Measurements from ENCODE around the gene AUH.

DNA sequence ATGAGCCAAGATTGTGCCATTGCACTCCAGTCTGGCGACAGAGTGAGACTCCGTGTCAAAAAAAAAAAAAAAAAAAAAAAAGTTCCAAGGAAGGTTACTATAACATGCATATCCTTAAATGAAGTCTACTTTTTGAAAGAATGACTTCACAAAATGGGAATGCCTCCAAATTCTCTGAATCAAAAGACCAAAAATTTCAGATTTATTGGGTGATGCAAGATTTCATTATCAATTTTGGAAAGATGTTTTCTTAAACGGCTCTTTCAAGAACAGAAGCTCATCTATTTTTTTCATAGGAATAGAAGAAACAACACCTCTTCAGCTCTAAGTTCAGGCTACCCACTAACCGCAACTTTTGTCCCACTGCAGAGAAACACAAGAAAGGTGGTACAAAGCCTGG, 69.9 kb downstream of the AUH start:
- TF ChIP-seq, protein P1, sequence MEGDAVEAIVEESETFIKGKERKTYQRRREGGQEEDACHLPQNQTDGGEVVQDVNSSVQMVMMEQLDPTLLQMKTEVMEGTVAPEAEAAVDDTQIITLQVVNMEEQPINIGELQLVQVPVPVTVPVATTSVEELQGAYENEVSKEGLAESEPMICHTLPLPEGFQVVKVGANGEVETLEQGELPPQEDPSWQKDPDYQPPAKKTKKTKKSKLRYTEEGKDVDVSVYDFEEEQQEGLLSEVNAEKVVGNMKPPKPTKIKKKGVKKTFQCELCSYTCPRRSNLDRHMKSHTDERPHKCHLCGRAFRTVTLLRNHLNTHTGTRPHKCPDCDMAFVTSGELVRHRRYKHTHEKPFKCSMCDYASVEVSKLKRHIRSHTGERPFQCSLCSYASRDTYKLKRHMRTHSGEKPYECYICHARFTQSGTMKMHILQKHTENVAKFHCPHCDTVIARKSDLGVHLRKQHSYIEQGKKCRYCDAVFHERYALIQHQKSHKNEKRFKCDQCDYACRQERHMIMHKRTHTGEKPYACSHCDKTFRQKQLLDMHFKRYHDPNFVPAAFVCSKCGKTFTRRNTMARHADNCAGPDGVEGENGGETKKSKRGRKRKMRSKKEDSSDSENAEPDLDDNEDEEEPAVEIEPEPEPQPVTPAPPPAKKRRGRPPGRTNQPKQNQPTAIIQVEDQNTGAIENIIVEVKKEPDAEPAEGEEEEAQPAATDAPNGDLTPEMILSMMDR (IDR thresholded peaks at IDR 0.05; ENCODE audit: insufficient read depth, low read depth, low read length), result no peak
- TF ChIP-seq EZH2 (IDR thresholded peaks at IDR 0.05; ENCODE audit: insufficient read depth, low read length), result no peak
